ENCODE results near the gene VAT1L. TPM values are rescaled to one million over a fixed set of nuclear protein-coding genes. Genes with fewer than 3 reads are reported as not detected.

Gene VAT1L
- total and polyA plus RNA-seq, 10 of the 15 experiments (the other 5 are each of a cell fraction or from before 2014, with no cell fraction given), result 0.06 to 0.18 (median 0.10) TPM; not detected in 5

GRCh38 chr16:77763994-77764393, 24.4 kb upstream of the VAT1L start:
- no peak overlapping the region for H3K4me3 ChIP-seq
- H3K36me3 ChIP-seq (ENCODE audit: control insufficient read depth in 2 of 2, insufficient read depth in 2 of 2, low read length in 1 of 2), result no peaks in the 10 kb centered on the region
- no peaks in the 10 kb centered on the region for H3K9me3 ChIP-seq (replicated peaks; ENCODE audit: control insufficient read depth, insufficient read depth, low read length)
- FAIRE-seq, result no peak
- CTCF ChIA-PET, result no interaction called here
- DNase-seq (ENCODE audit: low read depth, low spot score), result no peak
- no peaks in the 10 kb centered on the region; a peak in 1 of 4 replicates for H3K27me3 ChIP-seq (replicated peaks in 1 of 2; ENCODE audit: control insufficient read depth in 2 of 2, insufficient read depth in 2 of 2, low read length in 1 of 2)
- intact Hi-C loops (cut with micrococcal nuclease; ENCODE audit: unreplicated experiment) (no loop called here), in situ Hi-C loops (cut with MboI) (no loop called here)
- WGBS (ENCODE audit: insufficient coverage, insufficient replicate concordance, low lambda C conversion rate, missing lambda C conversion rate), result 0% methylated on average over 1 of the region's 1 CpG
- no peaks in the 10 kb centered on the region for H3K79me2 ChIP-seq (ENCODE audit: control insufficient read depth, insufficient read depth, low read length)
- no peaks in the 10 kb centered on the region for H3K4me1 ChIP-seq (ENCODE audit: control insufficient read depth, insufficient read depth, low read length)
- H4K20me1 ChIP-seq (ENCODE audit: control insufficient read depth, insufficient read depth), result no peaks in the 10 kb centered on the region
- no peak for TF ChIP-seq CBX3 (IDR thresholded peaks at IDR 0.05; ENCODE audit: borderline replicate concordance, low read depth)
- no peak for TF ChIP-seq POLR2AphosphoS5 (IDR thresholded peaks at IDR 0.05; ENCODE audit: low read length)
- no peak for TF ChIP-seq KLF5 (IDR thresholded peaks at IDR 0.05; ENCODE audit: partially characterized antibody)
- no peak for TF ChIP-seq SMARCA5 (IDR thresholded peaks at IDR 0.05)
- TF ChIP-seq RAD51 (IDR thresholded peaks at IDR 0.05), result no peak
- TF ChIP-seq EP300 (IDR thresholded peaks at IDR 0.05; ENCODE audit: borderline replicate concordance in 1 of 2, control insufficient read depth in 1 of 2, low read depth in 2 of 2, low read length in 2 of 2), result no peak
- TF ChIP-seq MTA2 (IDR thresholded peaks at IDR 0.05; ENCODE audit: low read depth), result no peak
- TF ChIP-seq BRCA1 (IDR thresholded peaks at IDR 0.05; ENCODE audit: low read depth, low read length), result no peak
- no peak for TF ChIP-seq SRF (IDR thresholded peaks at IDR 0.05; ENCODE audit: low read depth in 2 of 2, low read length in 2 of 2)
- no peak for TF ChIP-seq ZNF384 (IDR thresholded peaks at IDR 0.05; ENCODE audit: borderline replicate concordance, low read depth, low read length)
- no peak for TF ChIP-seq KAT2A (conservative IDR thresholded peaks at IDR 0.05; ENCODE audit: control insufficient read depth, low read depth, low read length)
- POLR2A ChIA-PET, result no interaction called here
- H3K4me2 ChIP-seq (ENCODE audit: control insufficient read depth, insufficient read depth), result no peak overlapping the region
- no peak overlapping the region for H3K9ac ChIP-seq (ENCODE audit: control insufficient read depth, insufficient read depth, low read length)
- no TSS peak for BruUV-seq (replicated peaks)
- SMC1A ChIA-PET (ENCODE audit: uncharacterized antibody, unreplicated experiment), result no interaction called here
- no peak overlapping the region for H2AFZ ChIP-seq (ENCODE audit: control insufficient read depth, low read depth, low read length)
- H3K27ac ChIP-seq (ENCODE audit: control insufficient read depth, insufficient read depth), result no peak overlapping the region
- ATAC-seq, result no peak
- RAD21 ChIA-PET (ENCODE audit: unreplicated experiment), result no interaction called here
